ENCODE results near the gene GSTM5.
A peak's percentile ranks its signal among the peaks of the same experiment; 100 is the strongest.
"Not testable (repeated sequence)": the region's sequence is repeated elsewhere in the genome, so short reads cannot be mapped to it uniquely, and the experiment has no call there.

Gene GSTM5

DNA sequence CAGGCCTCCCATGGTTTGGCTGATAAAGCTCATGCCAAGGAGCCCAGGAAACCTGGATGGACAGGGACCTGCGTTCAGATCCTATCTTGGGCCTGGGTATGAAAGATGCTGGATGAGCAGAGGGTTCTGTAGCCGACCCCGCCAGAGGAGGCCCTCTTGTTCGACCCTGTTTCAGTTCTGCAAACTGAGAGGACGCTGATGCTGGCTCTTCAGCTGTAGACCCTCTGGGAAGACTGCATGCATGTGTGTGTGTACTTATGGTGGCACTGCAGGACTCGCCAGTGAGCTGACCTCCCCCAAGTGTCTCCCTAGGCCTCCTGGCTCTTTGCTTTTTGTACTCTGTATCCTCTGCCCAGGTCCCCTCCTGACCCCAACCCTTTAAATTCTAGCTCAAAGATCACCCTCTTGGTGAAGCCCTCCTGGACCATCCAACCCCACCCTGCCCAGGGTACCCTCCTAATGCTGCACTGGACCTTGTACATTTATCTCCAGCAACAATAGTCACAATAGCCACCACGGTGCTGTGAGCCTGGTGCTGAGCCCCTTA, 50.1 kb downstream of the GSTM5 start:
- no peak for DNase-seq (ENCODE audit: low spot score)

- DNase-seq (ENCODE audit: low spot score), result peak; percentile 25
These were observed 51.0 kb downstream of the GSTM5 start for GRCh38 chr1:109762821-109763645.

GRCh38 chr1:109763646-109764415, 51.8 kb downstream of the GSTM5 start, which contains the start of gene EPS8L3:
TSS of gene EPS8L3 (minus strand) at chr1:109763923. CDS start at chr1:109761749, 2,174 bp downstream.
- DNase-seq (ENCODE audit: low spot score), result no peak

- no peak for DNase-seq (ENCODE audit: low spot score)
These were observed 52.8 kb downstream of the GSTM5 start for GRCh38 chr1:109764561-109765482.

- no peak for DNase-seq (ENCODE audit: low spot score)
These were observed 53.4 kb downstream of the GSTM5 start for GRCh38 chr1:109765483-109765815.

GRCh38 chr1:109765896-109766615, 54.0 kb downstream of the GSTM5 start:
- no peak for DNase-seq (ENCODE audit: low spot score)

GRCh38 chr1:109766991-109767636, 55.1 kb downstream of the GSTM5 start:
- DNase-seq (ENCODE audit: low spot score), result not testable (repeated sequence)

All from GM03348 (cell line).